ENCODE measurements around the gene SHISAL2B.

GRCh38 chr5:64766941-64767340, 76.6 kb downstream of the SHISAL2B start:
- TF ChIP-seq, protein P1, sequence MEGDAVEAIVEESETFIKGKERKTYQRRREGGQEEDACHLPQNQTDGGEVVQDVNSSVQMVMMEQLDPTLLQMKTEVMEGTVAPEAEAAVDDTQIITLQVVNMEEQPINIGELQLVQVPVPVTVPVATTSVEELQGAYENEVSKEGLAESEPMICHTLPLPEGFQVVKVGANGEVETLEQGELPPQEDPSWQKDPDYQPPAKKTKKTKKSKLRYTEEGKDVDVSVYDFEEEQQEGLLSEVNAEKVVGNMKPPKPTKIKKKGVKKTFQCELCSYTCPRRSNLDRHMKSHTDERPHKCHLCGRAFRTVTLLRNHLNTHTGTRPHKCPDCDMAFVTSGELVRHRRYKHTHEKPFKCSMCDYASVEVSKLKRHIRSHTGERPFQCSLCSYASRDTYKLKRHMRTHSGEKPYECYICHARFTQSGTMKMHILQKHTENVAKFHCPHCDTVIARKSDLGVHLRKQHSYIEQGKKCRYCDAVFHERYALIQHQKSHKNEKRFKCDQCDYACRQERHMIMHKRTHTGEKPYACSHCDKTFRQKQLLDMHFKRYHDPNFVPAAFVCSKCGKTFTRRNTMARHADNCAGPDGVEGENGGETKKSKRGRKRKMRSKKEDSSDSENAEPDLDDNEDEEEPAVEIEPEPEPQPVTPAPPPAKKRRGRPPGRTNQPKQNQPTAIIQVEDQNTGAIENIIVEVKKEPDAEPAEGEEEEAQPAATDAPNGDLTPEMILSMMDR (conservative IDR thresholded peaks at IDR 0.05): no peak
- no peak for TF ChIP-seq ZFX (IDR thresholded peaks at IDR 0.05)

Measured in C4-2B (cell line).